Measurements from ENCODE around the gene SLC51B.

SLC51B gene

GRCh38 chr15:65094294-65094995 is 49.3 kb downstream of the SLC51B start:
- ATAC-seq (ENCODE audit: insufficient read depth, low read depth): no peak

GRCh38 chr15:65095011-65095746 is 50.0 kb downstream of the SLC51B start:
- Histone ChIP-seq H3K27ac (ENCODE audit: low read length) (no peak overlapping the region), H3K79me2 (ENCODE audit: insufficient read depth, low read length) (no peaks in the 10 kb centered on the region), H3K36me3 (ENCODE audit: insufficient read depth, low read length) (peaks cover 11% of the 10 kb centered on the region), H2AFZ (ENCODE audit: low read depth, low read length) (no peak overlapping the region), H4K20me1 (ENCODE audit: insufficient read depth, low read length) (no peaks in the 10 kb centered on the region), H3K4me1 (ENCODE audit: insufficient read depth, low read length) (no peaks in the 10 kb centered on the region), H3K4me2 (ENCODE audit: insufficient read depth, low read length) (no peak overlapping the region), H3K27me3 (ENCODE audit: insufficient read depth, low read length, poor library complexity) (no peaks in the 10 kb centered on the region), H3K4me3 (ENCODE audit: low read depth in 1 of 2, low read length in 2 of 2) (no peak overlapping the region), H3K9ac (ENCODE audit: low read depth, low read length) (no peak overlapping the region), H3K9me3 (ENCODE audit: insufficient read depth, low read length, severe bottlenecking) (no peaks in the 10 kb centered on the region)
- TF ChIP-seq EZH2 (IDR thresholded peaks at IDR 0.05; ENCODE audit: borderline replicate concordance, low read depth, low read length, severe bottlenecking) (no peak), CTCF (IDR thresholded peaks at IDR 0.05; ENCODE audit: borderline replicate concordance, extremely low read depth, low read length, poor library complexity, severe bottlenecking) (no peak)
- ATAC-seq (ENCODE audit: insufficient read depth, low read depth) (no peak), DNase-seq (no peak)

More at GRCh38 chr15:65094294-65094995, 49.3 kb downstream of the SLC51B start:
- Histone ChIP-seq H2AFZ (ENCODE audit: low read depth, low read length) (no peak overlapping the region), H3K27ac (ENCODE audit: low read length) (no peak overlapping the region), H3K9ac (ENCODE audit: low read depth, low read length) (no peak overlapping the region), H4K20me1 (ENCODE audit: insufficient read depth, low read length) (no peaks in the 10 kb centered on the region), H3K36me3 (ENCODE audit: insufficient read depth, low read length) (peaks cover 10% of the 10 kb centered on the region), H3K4me1 (ENCODE audit: insufficient read depth, low read length) (no peaks in the 10 kb centered on the region), H3K4me2 (ENCODE audit: insufficient read depth, low read length) (no peak overlapping the region), H3K9me3 (ENCODE audit: insufficient read depth, low read length, severe bottlenecking) (no peaks in the 10 kb centered on the region), H3K27me3 (ENCODE audit: insufficient read depth, low read length, poor library complexity) (no peaks in the 10 kb centered on the region), H3K4me3 (ENCODE audit: low read depth in 1 of 2, low read length in 2 of 2) (no peak overlapping the region), H3K79me2 (ENCODE audit: insufficient read depth, low read length) (no peaks in the 10 kb centered on the region)
- TF ChIP-seq EZH2 (IDR thresholded peaks at IDR 0.05; ENCODE audit: borderline replicate concordance, low read depth, low read length, severe bottlenecking): no peak
- TF ChIP-seq CTCF (IDR thresholded peaks at IDR 0.05; ENCODE audit: borderline replicate concordance, extremely low read depth, low read length, poor library complexity, severe bottlenecking): no peak
- DNase-seq: no peak

GRCh38 chr15:65095747-65096104 is 50.5 kb downstream of the SLC51B start:
- ATAC-seq (ENCODE audit: insufficient read depth, low read depth) (no peak), DNase-seq (no peak)
- Histone ChIP-seq H3K4me1 (ENCODE audit: insufficient read depth, low read length) (no peaks in the 10 kb centered on the region), H3K9ac (ENCODE audit: low read depth, low read length) (no peak overlapping the region), H3K9me3 (ENCODE audit: insufficient read depth, low read length, severe bottlenecking) (no peaks in the 10 kb centered on the region), H2AFZ (ENCODE audit: low read depth, low read length) (no peak overlapping the region), H3K4me3 (ENCODE audit: low read depth in 1 of 2, low read length in 2 of 2) (no peak overlapping the region), H3K27me3 (ENCODE audit: insufficient read depth, low read length, poor library complexity) (no peaks in the 10 kb centered on the region), H3K27ac (ENCODE audit: low read length) (no peak overlapping the region), H3K4me2 (ENCODE audit: insufficient read depth, low read length) (no peak overlapping the region), H4K20me1 (ENCODE audit: insufficient read depth, low read length) (no peaks in the 10 kb centered on the region), H3K79me2 (ENCODE audit: insufficient read depth, low read length) (no peaks in the 10 kb centered on the region), H3K36me3 (ENCODE audit: insufficient read depth, low read length) (peaks cover 16% of the 10 kb centered on the region)
- TF ChIP-seq CTCF (IDR thresholded peaks at IDR 0.05; ENCODE audit: borderline replicate concordance, extremely low read depth, low read length, poor library complexity, severe bottlenecking) (no peak), EZH2 (IDR thresholded peaks at IDR 0.05; ENCODE audit: borderline replicate concordance, low read depth, low read length, severe bottlenecking) (no peak)
